ENCODE measurements around the gene EGR1.

The EGR1 gene

DNA sequence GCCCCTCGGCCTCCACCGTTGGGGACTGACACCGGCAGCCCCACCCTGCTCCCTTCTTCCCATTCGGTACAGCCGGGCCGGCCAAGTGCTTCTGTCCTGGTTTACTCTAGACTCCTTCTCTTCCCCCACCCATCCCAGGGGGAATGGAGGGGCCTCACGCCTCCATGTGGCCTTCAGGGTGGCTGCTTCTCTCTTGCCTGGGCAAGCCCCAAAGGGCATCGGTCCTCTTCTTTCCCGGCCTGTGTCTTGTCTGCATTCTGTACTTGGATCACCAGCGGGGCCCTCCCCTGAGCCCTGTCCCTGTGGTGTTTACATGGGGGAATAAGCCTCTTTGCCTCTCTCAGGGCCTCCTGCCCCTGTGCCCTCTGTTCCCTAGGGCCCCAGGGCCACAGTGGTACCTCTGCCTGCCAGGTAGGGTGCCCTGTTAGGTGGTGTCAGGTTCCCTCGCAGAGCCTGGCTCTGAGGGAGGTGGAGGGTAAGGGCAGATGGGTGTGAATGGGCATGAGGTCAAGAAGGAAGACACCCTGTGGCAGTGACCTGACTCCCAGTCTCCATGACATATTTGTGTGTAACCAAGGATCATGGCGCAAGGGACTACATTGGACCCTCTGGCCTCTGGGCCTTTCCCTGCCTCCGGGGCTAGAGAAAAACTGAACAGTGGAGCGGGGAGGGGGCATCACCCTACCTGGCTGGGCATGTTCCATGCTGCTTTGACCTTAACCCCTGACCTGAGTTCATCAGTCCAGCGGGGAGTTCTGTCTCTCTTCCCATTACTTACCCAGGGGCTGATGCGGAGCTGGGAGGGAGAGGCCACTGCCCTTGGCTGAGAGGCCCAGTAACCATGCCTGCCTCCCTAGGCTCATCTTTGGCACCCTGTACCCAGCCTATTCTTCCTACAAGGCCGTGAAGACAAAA is 24.9 kb upstream of the EGR1 start:
- FAIRE-seq (no peak), DNase-seq (ENCODE audit: insufficient read length, low spot score) (no peak)
- no peak for TF ChIP-seq POLR2AphosphoS5 (IDR thresholded peaks at IDR 0.05; ENCODE audit: low read depth, low read length)
- TF ChIP-seq SPI1 (IDR thresholded peaks at IDR 0.05; ENCODE audit: low read depth, low read length), result no peak
- TF ChIP-seq POU2F2 (IDR thresholded peaks at IDR 0.05; ENCODE audit: low read depth, low read length), result no peak
- no peak for TF ChIP-seq POLR2A (IDR thresholded peaks at IDR 0.05; ENCODE audit: low read depth, low read length)
- TF ChIP-seq PAX5 (IDR thresholded peaks at IDR 0.05; ENCODE audit: insufficient read depth, low read length, severe bottlenecking), result no peak
- no peak for TF ChIP-seq TAF1 (IDR thresholded peaks at IDR 0.05; ENCODE audit: low read depth, low read length)

DNA sequence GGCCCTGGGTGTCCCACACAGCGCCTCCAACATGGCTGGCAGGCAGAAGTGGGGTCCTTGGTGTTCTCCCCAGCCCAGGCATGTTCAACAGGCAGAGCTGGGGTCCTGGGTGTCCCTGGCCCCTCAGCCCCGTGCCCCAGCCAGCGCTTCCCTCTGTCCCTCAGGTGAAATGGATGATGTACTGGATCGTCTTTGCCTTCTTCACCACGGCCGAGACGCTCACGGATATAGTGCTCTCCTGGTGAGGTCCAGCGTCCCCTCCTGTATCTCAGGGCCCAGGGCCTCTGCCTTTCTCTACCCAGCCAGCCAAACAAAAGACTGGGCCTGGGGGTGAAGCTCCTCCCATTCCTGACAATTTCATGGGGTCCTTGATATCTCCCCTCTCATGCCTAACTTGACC is 24.1 kb upstream of the EGR1 start:
- FAIRE-seq (no peak), DNase-seq (ENCODE audit: insufficient read length, low spot score) (no peak)
- TF ChIP-seq POU2F2 (IDR thresholded peaks at IDR 0.05; ENCODE audit: low read depth, low read length) (no peak), SPI1 (IDR thresholded peaks at IDR 0.05; ENCODE audit: low read depth, low read length) (no peak), PAX5 (IDR thresholded peaks at IDR 0.05; ENCODE audit: insufficient read depth, low read length, severe bottlenecking) (no peak), POLR2AphosphoS5 (IDR thresholded peaks at IDR 0.05; ENCODE audit: low read depth, low read length) (no peak), POLR2A (IDR thresholded peaks at IDR 0.05; ENCODE audit: low read depth, low read length) (no peak), TAF1 (IDR thresholded peaks at IDR 0.05; ENCODE audit: low read depth, low read length) (no peak)

- no peak for FAIRE-seq
- no peak for DNase-seq (ENCODE audit: insufficient read length, low spot score)
- TF ChIP-seq POLR2A (IDR thresholded peaks at IDR 0.05; ENCODE audit: low read depth, low read length) (no peak), PAX5 (IDR thresholded peaks at IDR 0.05; ENCODE audit: insufficient read depth, low read length, severe bottlenecking) (no peak), SPI1 (IDR thresholded peaks at IDR 0.05; ENCODE audit: low read depth, low read length) (no peak), POU2F2 (IDR thresholded peaks at IDR 0.05; ENCODE audit: low read depth, low read length) (no peak), TAF1 (IDR thresholded peaks at IDR 0.05; ENCODE audit: low read depth, low read length) (no peak), POLR2AphosphoS5 (IDR thresholded peaks at IDR 0.05; ENCODE audit: low read depth, low read length) (no peak)
Measured at GRCh38 chr5:138444078-138444773, 21.1 kb upstream of the EGR1 start.

DNA sequence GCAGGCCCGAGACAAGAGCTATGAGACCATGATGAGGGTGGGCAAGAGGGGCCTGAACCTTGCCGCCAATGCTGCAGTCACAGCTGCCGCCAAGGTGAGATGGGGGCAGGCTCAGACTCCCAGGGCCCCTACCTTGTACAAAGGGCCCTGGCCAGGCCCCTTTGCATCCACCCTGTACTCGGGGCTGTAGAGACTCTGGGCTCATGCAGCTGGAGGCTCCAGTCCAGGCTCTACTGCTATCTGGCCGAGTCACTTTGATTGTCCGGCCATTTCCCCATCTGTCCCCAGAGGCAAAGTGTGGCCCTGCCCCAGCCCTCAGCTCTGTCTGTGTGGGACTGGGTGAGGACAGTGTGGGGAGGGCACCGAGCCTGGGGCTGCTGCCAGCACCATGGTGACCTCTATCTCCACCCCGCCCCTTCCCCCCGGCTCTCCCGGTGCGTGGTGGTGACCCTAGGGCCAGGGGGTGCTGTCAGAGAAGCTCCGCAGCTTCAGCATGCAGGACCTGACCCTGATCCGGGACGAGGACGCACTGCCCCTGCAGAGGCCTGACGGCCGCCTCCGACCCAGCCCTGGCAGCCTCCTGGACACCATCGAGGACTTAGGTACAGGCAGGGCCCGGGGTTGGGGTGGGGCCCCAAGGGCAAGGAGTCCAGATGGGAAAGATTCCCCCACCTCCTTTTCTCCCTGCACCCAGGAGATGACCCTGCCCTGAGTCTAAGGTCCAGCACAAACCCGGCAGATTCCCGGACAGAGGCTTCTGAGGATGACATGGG is 20.3 kb upstream of the EGR1 start:
- DNase-seq (ENCODE audit: insufficient read length, low spot score), result no peak
- no peak for FAIRE-seq
- no peak for TF ChIP-seq PAX5 (IDR thresholded peaks at IDR 0.05; ENCODE audit: insufficient read depth, low read length, severe bottlenecking)
- TF ChIP-seq SPI1 (IDR thresholded peaks at IDR 0.05; ENCODE audit: low read depth, low read length), result no peak
- no peak for TF ChIP-seq POLR2A (IDR thresholded peaks at IDR 0.05; ENCODE audit: low read depth, low read length)
- no peak for TF ChIP-seq POU2F2 (IDR thresholded peaks at IDR 0.05; ENCODE audit: low read depth, low read length)
- TF ChIP-seq POLR2AphosphoS5 (IDR thresholded peaks at IDR 0.05; ENCODE audit: low read depth, low read length), result no peak
- TF ChIP-seq TAF1 (IDR thresholded peaks at IDR 0.05; ENCODE audit: low read depth, low read length), result no peak

DNA sequence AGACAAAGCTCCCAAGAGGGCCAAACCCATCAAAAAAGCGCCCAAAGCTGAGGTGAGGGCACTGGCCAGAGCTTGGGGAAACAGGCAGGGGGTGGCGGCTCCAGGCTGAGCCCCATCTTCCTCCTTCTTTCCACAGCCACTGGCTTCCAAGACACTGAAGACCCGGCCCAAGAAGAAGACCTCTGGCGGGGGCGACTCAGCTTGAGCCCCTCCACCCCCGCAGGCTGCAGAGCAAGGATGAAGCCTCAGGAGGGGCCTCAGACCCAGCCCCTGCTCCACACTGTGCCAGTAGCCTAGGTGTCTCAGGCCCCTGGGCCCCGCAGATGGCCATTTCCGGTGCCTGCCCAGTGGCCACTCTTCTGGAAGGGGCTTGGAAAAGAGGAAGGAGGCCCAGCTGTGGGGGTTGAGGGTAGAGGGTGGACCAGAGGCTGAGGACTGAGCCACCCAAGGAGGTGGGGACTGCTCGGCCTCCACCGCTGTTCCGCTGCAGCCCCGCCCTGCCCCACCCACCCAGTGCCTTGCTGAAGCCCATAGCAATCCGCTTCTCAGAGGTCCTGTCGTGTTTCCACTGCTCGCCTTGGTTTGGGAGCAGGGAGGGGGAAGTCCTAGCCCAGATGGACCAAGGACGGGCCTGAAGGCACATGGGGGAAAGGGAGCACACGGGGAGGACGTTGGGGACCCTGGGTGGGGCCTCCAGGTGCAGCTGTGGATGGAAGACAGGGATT is 19.6 kb upstream of the EGR1 start:
- no peak for TF ChIP-seq POLR2A (IDR thresholded peaks at IDR 0.05; ENCODE audit: low read depth, low read length)
- no peak for TF ChIP-seq TAF1 (IDR thresholded peaks at IDR 0.05; ENCODE audit: low read depth, low read length)
- TF ChIP-seq POLR2AphosphoS5 (IDR thresholded peaks at IDR 0.05; ENCODE audit: low read depth, low read length), result no peak
- no peak for TF ChIP-seq POU2F2 (IDR thresholded peaks at IDR 0.05; ENCODE audit: low read depth, low read length)
- TF ChIP-seq SPI1 (IDR thresholded peaks at IDR 0.05; ENCODE audit: low read depth, low read length), result no peak
- TF ChIP-seq PAX5 (IDR thresholded peaks at IDR 0.05; ENCODE audit: insufficient read depth, low read length, severe bottlenecking), result no peak

DNA sequence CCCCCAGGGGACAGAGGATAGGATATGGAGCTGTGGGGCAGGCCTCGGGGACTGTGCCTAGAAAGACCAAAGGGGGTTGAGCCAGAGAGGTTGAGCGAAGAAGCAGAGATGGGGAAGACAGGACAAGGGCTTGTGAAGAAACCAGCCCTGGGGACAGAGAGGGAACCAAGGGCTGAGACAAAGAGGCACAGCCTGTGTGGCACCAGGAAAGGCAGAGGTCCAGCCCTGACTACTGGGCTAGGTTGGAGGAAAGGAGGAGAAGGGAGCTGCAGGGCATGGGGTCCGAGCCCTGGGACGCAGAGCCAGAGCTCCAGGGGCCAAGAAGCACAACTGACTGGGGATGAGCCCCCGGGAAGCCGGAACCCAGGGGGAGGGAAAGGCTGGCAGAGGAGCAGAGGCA is 17.2 kb upstream of the EGR1 start:
- no peak for FAIRE-seq
- no peak for DNase-seq (ENCODE audit: insufficient read length, low spot score)
- no peak for TF ChIP-seq POLR2AphosphoS5 (IDR thresholded peaks at IDR 0.05; ENCODE audit: low read depth, low read length)
- no peak for TF ChIP-seq POLR2A (IDR thresholded peaks at IDR 0.05; ENCODE audit: low read depth, low read length)
- TF ChIP-seq SPI1 (IDR thresholded peaks at IDR 0.05; ENCODE audit: low read depth, low read length), result no peak
- TF ChIP-seq TAF1 (IDR thresholded peaks at IDR 0.05; ENCODE audit: low read depth, low read length), result no peak
- TF ChIP-seq PAX5 (IDR thresholded peaks at IDR 0.05; ENCODE audit: insufficient read depth, low read length, severe bottlenecking), result no peak
- no peak for TF ChIP-seq POU2F2 (IDR thresholded peaks at IDR 0.05; ENCODE audit: low read depth, low read length)

More for the DNA sequence above, 19.6 kb upstream of the EGR1 start:
- FAIRE-seq (no peak), DNase-seq (ENCODE audit: insufficient read length, low spot score) (no peak)

DNA sequence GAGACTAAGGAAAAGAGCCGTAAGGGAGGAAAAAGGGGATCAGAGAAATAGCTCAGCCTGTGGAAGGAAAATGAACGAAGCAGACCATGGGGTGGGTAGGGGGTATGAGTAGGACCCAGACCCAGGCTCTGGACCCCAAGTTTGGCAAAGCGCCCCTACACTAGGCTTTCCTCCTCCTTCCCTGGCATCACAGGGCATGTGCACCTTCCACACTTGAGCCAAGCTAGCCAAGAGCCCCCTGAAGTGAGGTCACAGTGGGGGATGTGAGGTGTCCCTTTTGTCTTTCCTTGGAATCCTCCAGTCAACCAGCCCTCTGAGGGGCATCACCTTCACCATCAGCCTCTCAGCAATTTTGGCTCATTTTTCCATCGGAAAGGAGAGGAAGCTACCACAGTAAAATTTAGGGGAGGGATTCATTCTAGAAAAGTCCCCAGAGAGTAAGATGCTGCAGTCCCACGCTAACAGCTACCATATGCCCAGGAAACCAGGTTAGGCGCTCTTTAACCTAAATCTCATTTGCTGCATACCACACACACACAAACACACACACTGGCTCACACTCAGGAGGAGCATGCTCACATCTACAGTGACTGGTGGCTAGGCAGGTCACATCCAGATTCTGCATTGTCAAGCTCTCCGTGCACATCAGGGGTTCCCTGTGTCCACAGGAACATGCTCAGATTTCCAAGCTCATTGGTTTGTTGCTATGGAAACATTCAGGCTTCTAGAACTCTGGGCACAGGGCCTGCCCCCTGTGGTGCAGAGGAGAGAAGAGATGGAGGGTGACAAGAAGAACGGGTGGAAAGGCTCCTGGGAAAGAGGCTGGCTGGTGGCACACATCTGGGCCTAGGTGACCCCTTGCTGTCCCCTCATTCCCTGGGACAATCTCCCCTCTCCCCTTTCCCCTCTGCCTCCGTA is 16.5 kb upstream of the EGR1 start:
- no peak for FAIRE-seq
- DNase-seq (ENCODE audit: insufficient read length, low spot score), result no peak
- TF ChIP-seq SPI1 (IDR thresholded peaks at IDR 0.05; ENCODE audit: low read depth, low read length) (no peak), POLR2AphosphoS5 (IDR thresholded peaks at IDR 0.05; ENCODE audit: low read depth, low read length) (no peak), PAX5 (IDR thresholded peaks at IDR 0.05; ENCODE audit: insufficient read depth, low read length, severe bottlenecking) (no peak)
